PC-3 (cell line): Measurements from ENCODE around the gene FAM110A.

Experiments
- CTCF ChIP-seq: fragments of 300-600 bp; sonication (generic); conservative IDR thresholded peaks from 2 replicates; pipeline ENCODE4 v1.5.1; 2017; ENCODE audit warnings: antibody characterized with exemption, low read depth, mild to moderate bottlenecking, low read length
- EZH2phosphoT487 ChIP-seq: fragments of 300-600 bp; sonication (generic); IDR thresholded peaks from 2 replicates; pipeline ENCODE4 v1.6.1; 2018; ENCODE audit warnings: mild to moderate bottlenecking, antibody characterized with exemption, low read length, borderline replicate concordance

GRCh38 chr20:787825-788224 lies 45.7 kb upstream of the FAM110A start:
- TF ChIP-seq CTCF (no peak), EZH2phosphoT487 (no peak)
